ENCODE results near the gene RPL35. TPM values are rescaled to one million over a fixed set of nuclear protein-coding genes. Genes with fewer than 3 reads are reported as not detected.

The RPL35 gene
- total RNA-seq, 1 donor from 2014 or later = 2,553 TPM

- H3K9me3 Mint-ChIP-seq = no peaks in the 10 kb centered on the region
- H3K27ac Mint-ChIP-seq = no peak overlapping the region
These were observed 8.1 kb downstream of the RPL35 start for GRCh38 chr9:124853605-124854143.

DNA sequence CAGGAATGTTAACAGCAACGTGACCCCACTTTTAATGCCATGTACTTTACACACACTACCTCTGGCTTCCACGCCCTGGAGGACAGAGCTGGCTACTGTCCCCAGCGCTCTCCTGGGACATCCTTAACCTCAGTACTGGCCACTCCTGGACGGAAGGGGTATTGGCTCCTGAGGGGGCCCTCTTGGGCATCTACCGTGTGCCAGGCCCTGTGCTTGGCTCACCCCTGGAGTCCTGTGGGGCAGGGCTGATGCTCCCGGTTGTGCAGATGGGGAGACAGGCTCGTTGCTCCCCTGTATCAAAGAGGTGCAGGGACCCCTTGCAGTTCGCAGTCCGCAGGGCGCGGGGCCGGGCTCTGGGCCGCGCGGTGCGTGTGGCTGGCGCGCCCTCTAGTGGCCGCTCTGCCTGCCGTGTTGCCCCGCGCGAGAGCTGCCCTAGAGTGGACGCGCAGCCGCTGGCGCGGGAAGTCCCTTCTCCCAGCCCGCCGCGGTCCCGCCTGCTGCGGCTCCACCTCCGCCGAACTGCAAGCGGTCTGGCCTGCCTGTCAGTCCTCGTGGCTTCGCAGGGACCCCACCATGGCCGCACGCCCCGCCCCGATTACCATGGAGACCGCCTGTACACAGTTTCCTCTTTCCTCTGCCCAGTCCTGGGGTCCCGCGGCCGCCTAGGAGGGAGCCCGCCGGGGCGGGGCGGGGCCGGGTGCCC, 8.8 kb downstream of the RPL35 start, which contains the start of gene WDR38:
WDR38 (plus strand) TSS at position 632 of the 703 bp plus-strand sequence. CDS start 72 bp downstream, outside the sequence.
- peaks cover 2% of the 10 kb centered on the region for H3K36me3 Mint-ChIP-seq
- Histone ChIP-seq H3K27ac (no peak within 1 kb of the TSS), H3K36me3 (no peaks in the 10 kb centered on the region), H3K79me2 (ENCODE audit: low read depth) (peaks cover under 1% of the 10 kb centered on the region), H3K4me2 (peak within 1 kb of the TSS; percentile 77), H3K27me3 (no peaks in the 10 kb centered on the region), H4K20me1 (ENCODE audit: low read depth) (peaks cover 24% of the 10 kb centered on the region), H3K9ac (no peak within 1 kb of the TSS), H3K9me3 (ENCODE audit: low read depth) (no peaks in the 10 kb centered on the region), H3K4me3 (peak within 1 kb of the TSS; percentile 55), H2AFZ (replicated peaks) (peak within 1 kb of the TSS; percentile 92), H3K4me1 (no peaks in the 10 kb centered on the region), H3F3A (ENCODE audit: low read depth) (peaks cover 31% of the 10 kb centered on the region)
- peaks cover 4% of the 10 kb centered on the region for H3K27me3 Mint-ChIP-seq (ENCODE audit: insufficient read depth, low read depth)
- peak within 1 kb of the TSS; percentile 80 for H3K4me3 Mint-ChIP-seq
- peaks cover 17% of the 10 kb centered on the region for H3K4me1 Mint-ChIP-seq
- peak; percentile 89 for DNase-seq (ENCODE audit: low spot score)
- TF ChIP-seq EZH2 (IDR thresholded peaks at IDR 0.05) (no peak), EZH2phosphoT487 (IDR thresholded peaks at IDR 0.05) (no peak), CTCF (IDR thresholded peaks at IDR 0.05) (peak; percentile 99)
- H3K27ac Mint-ChIP-seq = peak within 1 kb of the TSS; percentile 30
- H3K9me3 Mint-ChIP-seq = no peaks in the 10 kb centered on the region

More at GRCh38 chr9:124853605-124854143, 8.1 kb downstream of the RPL35 start:
- H3K36me3 Mint-ChIP-seq = peaks cover 2% of the 10 kb centered on the region
- Histone ChIP-seq H3K9ac (no peak overlapping the region), H4K20me1 (ENCODE audit: low read depth) (peaks cover 31% of the 10 kb centered on the region), H3K4me1 (no peaks in the 10 kb centered on the region), H3F3A (ENCODE audit: low read depth) (peaks cover 38% of the 10 kb centered on the region), H3K9me3 (ENCODE audit: low read depth) (no peaks in the 10 kb centered on the region), H3K4me3 (peak overlapping the region; percentile 55), H3K36me3 (no peaks in the 10 kb centered on the region), H3K27me3 (no peaks in the 10 kb centered on the region), H2AFZ (replicated peaks) (peak overlapping the region; percentile 92), H3K4me2 (peak overlapping the region; percentile 77), H3K79me2 (ENCODE audit: low read depth) (peaks cover 7% of the 10 kb centered on the region), H3K27ac (no peak overlapping the region)
- no peak for DNase-seq (ENCODE audit: low spot score)
- TF ChIP-seq EZH2 (IDR thresholded peaks at IDR 0.05) = no peak
- no peak for TF ChIP-seq CTCF (IDR thresholded peaks at IDR 0.05)
- TF ChIP-seq EZH2phosphoT487 (IDR thresholded peaks at IDR 0.05) = no peak
- peaks cover 4% of the 10 kb centered on the region for H3K27me3 Mint-ChIP-seq (ENCODE audit: insufficient read depth, low read depth)
- peak overlapping the region; percentile 80 for H3K4me3 Mint-ChIP-seq
- H3K4me1 Mint-ChIP-seq = peaks cover 17% of the 10 kb centered on the region

DNA sequence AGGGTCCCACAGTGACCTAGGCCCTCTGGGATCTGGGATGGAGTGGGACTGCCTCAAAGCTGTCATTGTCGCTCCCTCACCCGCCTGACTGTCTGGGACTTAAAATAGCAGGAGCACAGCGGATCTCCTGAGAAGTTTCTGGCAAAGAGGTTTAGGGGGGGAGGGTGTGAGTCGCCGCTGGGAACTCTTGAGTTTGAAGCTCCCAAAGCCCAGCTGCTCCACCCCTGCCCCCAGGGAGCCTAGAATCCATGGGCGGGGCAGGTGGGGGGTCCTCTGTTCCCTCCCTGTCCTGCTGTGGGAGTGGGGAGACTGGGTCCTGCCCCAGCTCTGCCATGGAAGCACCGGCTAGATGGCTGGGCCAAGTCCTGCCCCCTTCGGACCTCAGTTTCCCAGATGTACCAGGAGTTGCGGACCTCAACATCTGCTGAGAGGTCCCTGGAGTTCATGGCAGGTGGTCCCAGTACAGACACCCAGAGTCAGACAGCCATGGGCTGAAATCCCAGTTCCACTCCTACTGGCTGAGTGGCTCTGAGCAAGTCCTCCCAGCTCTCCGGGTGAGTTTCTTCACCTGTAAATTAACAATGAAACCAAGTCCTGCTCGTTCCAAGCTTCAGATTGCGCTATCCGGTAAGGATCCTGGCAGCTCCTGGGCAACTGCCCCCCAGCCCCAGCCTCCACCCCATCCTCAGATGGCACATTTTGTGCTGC, 9.5 kb downstream of the RPL35 start:
- Mint-ChIP-seq H3K4me3 (peak overlapping the region; percentile 80), H3K36me3 (no peaks in the 10 kb centered on the region), H3K4me1 (peaks cover 17% of the 10 kb centered on the region), H3K9me3 (no peaks in the 10 kb centered on the region), H3K27ac (peak overlapping the region; percentile 30), H3K27me3 (ENCODE audit: insufficient read depth, low read depth) (peaks cover 4% of the 10 kb centered on the region)
- H3K27ac ChIP-seq = no peak overlapping the region
- H3K4me1 ChIP-seq = no peaks in the 10 kb centered on the region
- no peak overlapping the region for H3K9ac ChIP-seq
- H3K4me3 ChIP-seq = peak overlapping the region; percentile 55
- H3F3A ChIP-seq (ENCODE audit: low read depth) = peaks cover 24% of the 10 kb centered on the region
- DNase-seq (ENCODE audit: low spot score) = no peak
- TF ChIP-seq EZH2phosphoT487 (IDR thresholded peaks at IDR 0.05) = no peak
- TF ChIP-seq EZH2 (IDR thresholded peaks at IDR 0.05) = no peak
- no peak for TF ChIP-seq CTCF (IDR thresholded peaks at IDR 0.05)
- no peaks in the 10 kb centered on the region for H3K27me3 ChIP-seq
- peak overlapping the region; percentile 92 for H2AFZ ChIP-seq (replicated peaks)
- H3K4me2 ChIP-seq = peak overlapping the region; percentile 77
- no peaks in the 10 kb centered on the region for H3K36me3 ChIP-seq
- H3K9me3 ChIP-seq (ENCODE audit: low read depth) = no peaks in the 10 kb centered on the region
- peaks cover 17% of the 10 kb centered on the region for H4K20me1 ChIP-seq (ENCODE audit: low read depth)
- no peaks in the 10 kb centered on the region for H3K79me2 ChIP-seq (ENCODE audit: low read depth)
